Activated T-cell treated with anti-CD3 and anti-CD28 coated beads, Interleukin-2, amount 50 U/mL, for 48 hours (primary cell): ENCODE results near the gene PFKL.
"Not testable (repeated sequence)": the region's sequence is repeated elsewhere in the genome, so short reads cannot be mapped to it uniquely, and the experiment has no call there.

Source experiments
- DNase-seq, 2 experiments: peaks; one replicate each; pipeline ENCODE4 v3.0.0-alpha.2; 2020

PFKL gene

GRCh38 chr21:44295163-44295573 is 4.7 kb upstream of the PFKL start:
- no peak for DNase-seq

- DNase-seq: no peak
Observed at GRCh38 chr21:44295646-44296045, 4.2 kb upstream of the PFKL start.

GRCh38 chr21:44296103-44296519 is 3.7 kb upstream of the PFKL start:
- DNase-seq: no peak

- no peak for DNase-seq
Observed at GRCh38 chr21:44296916-44297315, 2.9 kb upstream of the PFKL start.

GRCh38 chr21:44297525-44298290 is 2.1 kb upstream of the PFKL start:
- peak; percentile 86 for DNase-seq

GRCh38 chr21:44298301-44298700 is 1.6 kb upstream of the PFKL start:
- no peak for DNase-seq

- no peak for DNase-seq
Observed at GRCh38 chr21:44299085-44299457, 782 bp upstream of the PFKL start.

GRCh38 chr21:44300262-44300959 is 558 bp downstream of the PFKL start:
- DNase-seq: peak; percentile 75 to 79

GRCh38 chr21:44301141-44301540 is 1.3 kb downstream of the PFKL start:
- DNase-seq: no peak

GRCh38 chr21:44301961-44302406 is 2.1 kb downstream of the PFKL start:
- no peak for DNase-seq

- DNase-seq: not testable (repeated sequence)
Observed at GRCh38 chr21:44302573-44303401, 2.9 kb downstream of the PFKL start.

- no peak for DNase-seq
Observed at GRCh38 chr21:44303490-44303981, 3.7 kb downstream of the PFKL start.

GRCh38 chr21:44304011-44304616 is 4.3 kb downstream of the PFKL start:
- no peak for DNase-seq

GRCh38 chr21:44304877-44305293 is 5.0 kb downstream of the PFKL start:
- peak; percentile 55 to 64 for DNase-seq

GRCh38 chr21:44305691-44306090 is 5.8 kb downstream of the PFKL start:
- no peak for DNase-seq

- DNase-seq: no peak
Observed at GRCh38 chr21:44306936-44307704, 7.3 kb downstream of the PFKL start.

- no peak for DNase-seq
Observed at GRCh38 chr21:44310628-44311507, 11.0 kb downstream of the PFKL start.

GRCh38 chr21:44312089-44312488 is 12.2 kb downstream of the PFKL start:
- no peak for DNase-seq

- no peak for DNase-seq
Observed at GRCh38 chr21:44312716-44313115, 12.9 kb downstream of the PFKL start.

- DNase-seq: no peak
Observed at GRCh38 chr21:44313451-44313850, 13.6 kb downstream of the PFKL start.

- no peak for DNase-seq
Observed at GRCh38 chr21:44314128-44314527, 14.3 kb downstream of the PFKL start.
